RKO (cell line): ENCODE data around the gene PLEKHA4.
"Not testable (repeated sequence)": the region's sequence is repeated elsewhere in the genome, so short reads cannot be mapped to it uniquely, and the experiment has no call there.

Source experiments
- DNase-seq: peaks from one replicate; pipeline ENCODE4 v3.0.0-alpha.2; 2016; ENCODE audit warnings: low spot score

The PLEKHA4 gene

GRCh38 chr19:48866692-48867091 is 1.7 kb downstream of the PLEKHA4 start:
- no peak for DNase-seq

GRCh38 chr19:48862827-48863226 is 5.6 kb downstream of the PLEKHA4 start:
- DNase-seq = no peak

GRCh38 chr19:48861313-48861712 is 7.1 kb downstream of the PLEKHA4 start:
- no peak for DNase-seq

- no peak for DNase-seq
Measured at GRCh38 chr19:48859711-48860572, 8.5 kb downstream of the PLEKHA4 start.

GRCh38 chr19:48858984-48859710 is 9.3 kb downstream of the PLEKHA4 start:
- DNase-seq = no peak

- DNase-seq = no peak
Measured at GRCh38 chr19:48856921-48857320, 11.5 kb downstream of the PLEKHA4 start.

GRCh38 chr19:48854103-48854502 is 14.3 kb downstream of the PLEKHA4 start:
- DNase-seq = no peak

GRCh38 chr19:48853483-48853882 is 14.9 kb downstream of the PLEKHA4 start:
- no peak for DNase-seq

GRCh38 chr19:48852292-48852691 is 16.1 kb downstream of the PLEKHA4 start:
- no peak for DNase-seq

GRCh38 chr19:48846659-48847058 is 21.8 kb downstream of the PLEKHA4 start:
- DNase-seq = not testable (repeated sequence)

- DNase-seq = no peak
Measured at GRCh38 chr19:48845384-48845783, 23.0 kb downstream of the PLEKHA4 start.

- DNase-seq = peak; percentile 81
Measured at GRCh38 chr19:48844472-48844871, 23.9 kb downstream of the PLEKHA4 start.

- peak; percentile 66 for DNase-seq
Measured at GRCh38 chr19:48842789-48843162, 25.6 kb downstream of the PLEKHA4 start.

- no peak for DNase-seq
Measured at GRCh38 chr19:48841571-48841970, 26.8 kb downstream of the PLEKHA4 start.

GRCh38 chr19:48841047-48841446 is 27.4 kb downstream of the PLEKHA4 start:
- no peak for DNase-seq

GRCh38 chr19:48837687-48838086 is 30.7 kb downstream of the PLEKHA4 start:
- DNase-seq = no peak

- DNase-seq = peak; percentile 74
Measured at GRCh38 chr19:48837051-48837524, 31.3 kb downstream of the PLEKHA4 start.

- no peak for DNase-seq
Measured at GRCh38 chr19:48836089-48837017, 32.1 kb downstream of the PLEKHA4 start, which contains the start of gene HSD17B14. Gene HSD17B14, minus strand, starts transcription at chr19:48836491. Its CDS starts 80 bp downstream, at chr19:48836411.

- peak; percentile 91 for DNase-seq
Measured at GRCh38 chr19:48835734-48836088, 32.7 kb downstream of the PLEKHA4 start.

- peak; percentile 32 for DNase-seq
Measured at GRCh38 chr19:48833977-48834376, 34.4 kb downstream of the PLEKHA4 start.

- no peak for DNase-seq
Measured at GRCh38 chr19:48833049-48833448, 35.4 kb downstream of the PLEKHA4 start.

GRCh38 chr19:48830965-48831364 is 37.5 kb downstream of the PLEKHA4 start:
- no peak for DNase-seq
